H1 (cell line): Measurements from ENCODE around the gene MIPOL1. TPM values are rescaled to one million over a fixed set of nuclear protein-coding genes. Genes with fewer than 3 reads are reported as not detected.
"Not testable (repeated sequence)": the region's sequence is repeated elsewhere in the genome, so short reads cannot be mapped to it uniquely, and the experiment has no call there.

Experiments used
- CTCF ChIA-PET: fragments of 300-600 bp; sonication (Branson Sonifier 250); formaldehyde crosslinking; loops from one replicate; lab custom pipeline; 2021; ENCODE audit not compliant: partially characterized antibody; lab: Charles Lee
- POLR2A ChIA-PET: fragments of 300-600 bp; sonication (Branson Sonifier 250); formaldehyde crosslinking; loops from one replicate; lab custom pipeline; 2021; ENCODE audit warnings: inconsistent platforms; ENCODE audit not compliant: partially characterized antibody; lab: Charles Lee
- DNase-seq, 2 experiments: peaks; one replicate each; pipeline versions ENCODE4 v3.0.0 to v3.0.0-alpha.2; 2010 to 2022; ENCODE audit warnings: low spot score in 2 of 2, low read depth in 1 of 2, mixed read lengths in 1 of 2
- FAIRE-seq: peaks from 2 replicates; lab custom pipeline; 2011; peaks lifted over from hg19 to GRCh38; lab: Jason Lieb, UNC
- H2AFZ ChIP-seq: 2 replicates; pipeline ENCODE4 v1.8.1; 2012; ENCODE audit warnings: low read length, inconsistent platforms
- H2AK5ac ChIP-seq: 2 replicates; pipeline ENCODE4 v1.6.1; 2013; ENCODE audit warnings: low read depth, low read length
- H2BK120ac ChIP-seq: replicated peaks from 2 replicates; pipeline ENCODE3; 2013; ENCODE audit warnings: low read depth, low read length, inconsistent platforms
- H2BK12ac ChIP-seq: 2 replicates; pipeline ENCODE4 v1.6.1; 2013; ENCODE audit warnings: low read depth, low read length
- H2BK15ac ChIP-seq: 2 replicates; pipeline ENCODE4 v1.6.1; 2013; ENCODE audit warnings: low read length
- H2BK20ac ChIP-seq: 2 replicates; pipeline ENCODE4 v1.6.1; 2013; ENCODE audit warnings: low read length
- H2BK5ac ChIP-seq: 2 replicates; pipeline ENCODE4 v1.6.1; 2013; ENCODE audit warnings: low read depth, low read length
- H3K14ac ChIP-seq: 2 replicates; pipeline ENCODE4 v1.6.1; 2013; ENCODE audit warnings: inconsistent platforms; ENCODE audit not compliant: insufficient read length
- H3K18ac ChIP-seq: 2 replicates; pipeline ENCODE4 v1.6.1; 2013; ENCODE audit warnings: low read length; ENCODE audit errors: extremely low read depth
- H3K23ac ChIP-seq: 2 replicates; pipeline ENCODE4 v1.6.1; 2013; ENCODE audit warnings: inconsistent platforms; ENCODE audit not compliant: insufficient read length
- H3K23me2 ChIP-seq: 2 replicates; pipeline ENCODE4 v1.6.1; 2013; ENCODE audit warnings: low read depth, low read length
- H3K27ac ChIP-seq: 2 replicates; pipeline ENCODE4 v1.6.1; 2011; ENCODE audit warnings: low read depth, low read length, inconsistent platforms
- H3K27me3 ChIP-seq, 4 experiments: replicated peaks in 1 of 4; 1 replicate in 1 of 4; 2 replicates in 3 of 4; pipeline versions ENCODE4 v1.6.1 to v1.8.1; 2011 to 2013; ENCODE audit warnings: low read length in 3 of 4, mild to moderate bottlenecking in 3 of 4, inconsistent platforms in 2 of 4, mixed read lengths in 2 of 4, moderate library complexity in 1 of 4; ENCODE audit not compliant: control insufficient read depth in 3 of 4, insufficient read depth in 3 of 4; ENCODE audit errors: extremely low read depth in 1 of 4
- H3K36me3 ChIP-seq, 4 experiments: 2 replicates each; pipeline versions ENCODE4 v1.6.1 to v1.8.1; 2011 to 2013; ENCODE audit warnings: mild to moderate bottlenecking in 4 of 4, low read length in 3 of 4, moderate library complexity in 2 of 4, control low read depth in 1 of 4, inconsistent platforms in 1 of 4; ENCODE audit not compliant: insufficient read depth in 4 of 4, control insufficient read depth in 2 of 4
- H3K4ac ChIP-seq: replicated peaks from 2 replicates; pipeline ENCODE3; 2013; ENCODE audit warnings: low read length, low read depth, mixed read lengths, inconsistent platforms; ENCODE audit not compliant: insufficient read length
- H3K4me1 ChIP-seq, 4 experiments: replicated peaks in 1 of 4; 1 replicate in 1 of 4; 2 replicates in 3 of 4; pipeline versions ENCODE4 v1.6.1 to v1.8.1; 2011 to 2013; ENCODE audit warnings: low read length in 3 of 4, inconsistent platforms in 2 of 4, mixed read lengths in 1 of 4; ENCODE audit not compliant: insufficient read depth in 4 of 4, control insufficient read depth in 3 of 4
- H3K4me2 ChIP-seq, 2 experiments: 2 replicates each; pipeline versions ENCODE4 v1.6.1 to v1.8.1; 2011 to 2013; ENCODE audit warnings: low read depth in 2 of 2, low read length in 2 of 2, control low read depth in 1 of 2, inconsistent platforms in 1 of 2, mild to moderate bottlenecking in 1 of 2; ENCODE audit not compliant: insufficient read depth in 1 of 2
- H3K4me3 ChIP-seq, 4 experiments: fragments of 200-600, 300-600 bp in 1 of 4; sonication (generic), shearing (Covaris generic), sonication (Bioruptor Twin) in 1 of 4; 2 replicates each; pipeline versions ENCODE4 v1.5.1 to v1.8.1; 2011 to 2016; ENCODE audit warnings: low read length in 4 of 4, low read depth in 3 of 4, control low read depth in 2 of 4, inconsistent platforms in 2 of 4, mild to moderate bottlenecking in 2 of 4, mixed read lengths in 1 of 4, moderate library complexity in 1 of 4; ENCODE audit not compliant: insufficient read depth in 2 of 4; ENCODE audit errors: extremely low read depth in 1 of 4
- H3K56ac ChIP-seq: replicated peaks from 2 replicates; pipeline ENCODE3; 2013; ENCODE audit warnings: low read depth, mild to moderate bottlenecking, mixed read lengths, low read length, inconsistent platforms; ENCODE audit not compliant: insufficient read length
- H3K79me1 ChIP-seq: 2 replicates; pipeline ENCODE4 v1.6.1; 2013; ENCODE audit warnings: low read depth, low read length, control low read depth
- H3K79me2 ChIP-seq, 2 experiments: 2 replicates each; pipeline versions ENCODE4 v1.6.1 to v1.8.1; 2012 to 2013; ENCODE audit warnings: low read length in 2 of 2, mild to moderate bottlenecking in 2 of 2, inconsistent platforms in 1 of 2; ENCODE audit not compliant: insufficient read depth in 2 of 2, control insufficient read depth in 1 of 2
- H3K9ac ChIP-seq, 4 experiments: replicated peaks in 1 of 4; 1 replicate in 1 of 4; 2 replicates in 3 of 4; pipeline versions ENCODE4 v1.6.1 to v1.8.1; 2011 to 2013; ENCODE audit warnings: low read depth in 3 of 4, low read length in 3 of 4, control low read depth in 2 of 4, mild to moderate bottlenecking in 2 of 4, moderate library complexity in 2 of 4, inconsistent platforms in 1 of 4; ENCODE audit errors: extremely low read depth in 1 of 4
- H3K9me3 ChIP-seq, 2 experiments: 2 replicates each; pipeline versions ENCODE4 v1.6.1 to v1.8.1; 2012 to 2013; ENCODE audit warnings: mild to moderate bottlenecking in 2 of 2, moderate library complexity in 2 of 2, control low read depth in 1 of 2, inconsistent platforms in 1 of 2, low read depth in 1 of 2, low read length in 1 of 2, mixed read lengths in 1 of 2; ENCODE audit not compliant: insufficient read depth in 2 of 2
- H4K20me1 ChIP-seq, 2 experiments: replicated peaks in 1 of 2; 2 replicates each; pipeline versions ENCODE3 to v1.8.1; 2011 to 2013; ENCODE audit warnings: inconsistent platforms in 2 of 2, low read length in 2 of 2, mild to moderate bottlenecking in 1 of 2; ENCODE audit not compliant: insufficient read depth in 2 of 2, control insufficient read depth in 1 of 2
- H4K5ac ChIP-seq: 2 replicates; pipeline ENCODE4 v1.6.1; 2013; ENCODE audit warnings: low read length, low read depth, mixed read lengths, inconsistent platforms; ENCODE audit not compliant: insufficient read length
- H4K8ac ChIP-seq: 2 replicates; pipeline ENCODE4 v1.8.0; 2013; ENCODE audit warnings: mild to moderate bottlenecking, moderate library complexity, low read length, inconsistent platforms; ENCODE audit not compliant: insufficient read depth; ENCODE audit errors: extremely low read depth
- H4K91ac ChIP-seq: replicated peaks from 2 replicates; pipeline ENCODE3; 2013; ENCODE audit warnings: low read length, mixed read lengths, inconsistent platforms; ENCODE audit not compliant: insufficient read length
- CTBP2 ChIP-seq: IDR thresholded peaks from 2 replicates; pipeline ENCODE4 v1.7.0; 2011; ENCODE audit warnings: borderline replicate concordance, mild to moderate bottlenecking, moderate library complexity, mixed read lengths, low read length; ENCODE audit not compliant: insufficient read depth, insufficient read length
- TAF7 ChIP-seq: optimal IDR thresholded peaks from 2 replicates; pipeline ENCODE3; 2011; ENCODE audit warnings: low read depth, mild to moderate bottlenecking, inconsistent platforms, low read length, moderate library complexity, borderline replicate concordance
- WGBS, 2 experiments: shearing (Covaris generic) in 1 of 2; methylation state at CpG; one replicate each; pipeline versions ENCODE4 v1.1.6 to v1.1.7; 2013 to 2015; ENCODE audit warnings: low lambda C conversion rate in 2 of 2, mixed read lengths in 2 of 2, inconsistent platforms in 1 of 2, low coverage in 1 of 2, missing lambda C conversion rate in 1 of 2; ENCODE audit not compliant: insufficient replicate concordance in 2 of 2, insufficient coverage in 1 of 2, insufficient read length in 1 of 2; ENCODE audit errors: extremely low coverage in 1 of 2, missing lambda C conversion rate in 1 of 2; 5-methylcytosine and 5-hydroxymethylcytosine counted together
- polyA plus RNA-seq, 7 experiments: library from polyadenylated mRNA; depleted of rRNA in 3 of 7; stranded (reverse) in 5 of 7; unstranded in 2 of 7; fragments of >200 nt in 5 of 7; fragments of 200-250 nt in 2 of 7; gene quantifications; 1 replicate in 5 of 7; 2 replicates in 1 of 7; 4 replicates in 1 of 7; pipeline versions ENCODE4 v1.2.1 to v1.2.3, GENCODE V29; 2011 to 2013; ENCODE audit warnings: missing spikeins in 2 of 7, mixed read lengths in 2 of 7
- total RNA-seq: library from RNA; stranded (reverse); fragmentation: NEBNext Ultra II Directional; extraction: Animal tissue kit (Norgen Biotek cat#: 25700); gene quantifications from 2 replicates; pipeline ENCODE4 v1.2.1, GENCODE V29; 2021

Gene MIPOL1
- total and polyA plus RNA-seq, 2 of the 8 experiments (the other 6 are each of a cell fraction or from before 2014, with no cell fraction given): 2.8 to 23.9 TPM

DNA sequence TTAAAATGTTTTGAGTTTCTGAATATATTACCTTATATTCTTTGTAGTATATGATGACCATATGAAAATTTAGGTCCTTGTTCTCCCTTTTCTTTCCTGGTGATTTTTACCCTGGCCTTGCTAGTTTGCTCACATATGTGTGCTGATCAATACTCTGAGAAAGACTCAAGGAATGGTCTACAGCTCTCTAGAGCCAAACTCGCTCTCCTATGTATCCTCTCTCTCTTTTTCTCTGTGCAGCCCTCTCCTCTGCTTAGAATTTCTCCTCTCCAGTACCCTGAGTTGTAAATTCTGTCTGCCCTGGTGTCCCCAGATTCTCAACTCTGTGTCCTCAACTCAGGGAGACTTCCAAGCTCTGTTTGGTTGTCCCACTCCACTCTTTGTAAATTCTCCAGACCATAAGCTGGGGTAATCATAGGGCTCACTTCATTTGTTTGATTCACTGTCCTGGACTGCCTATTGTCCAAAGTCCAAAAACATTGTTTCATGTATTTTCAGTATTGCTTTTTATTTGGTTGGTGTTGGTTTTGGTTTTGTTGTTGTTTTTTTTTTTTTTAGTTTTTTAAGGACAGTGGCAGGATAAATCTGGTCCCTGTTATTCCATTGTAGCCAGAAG is 356.3 kb downstream of the MIPOL1 start (continued):
- TF ChIP-seq TAF7: no peak
- no peak for TF ChIP-seq CTBP2

DNA sequence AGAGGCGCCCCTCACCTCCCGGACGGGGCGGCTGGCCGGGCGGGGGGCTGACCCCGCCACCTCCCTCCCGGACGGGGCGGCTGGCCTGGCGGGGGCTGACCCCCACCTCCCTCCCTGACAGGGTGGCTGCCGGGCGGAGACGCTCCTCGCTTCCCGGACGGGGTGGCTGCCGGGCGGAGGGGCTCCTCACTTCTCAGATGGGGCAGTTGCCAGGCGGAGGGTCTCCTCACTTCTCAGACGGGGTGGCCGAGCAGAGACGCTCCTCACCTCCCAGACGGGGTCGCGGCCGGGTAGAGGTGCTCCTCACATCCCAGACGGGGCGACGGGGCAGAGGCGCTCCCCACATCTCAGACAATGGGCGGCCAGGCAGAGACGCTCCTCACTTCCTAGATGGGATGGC is 357.9 kb downstream of the MIPOL1 start:
- H3K23me2 ChIP-seq, H2AFZ ChIP-seq, H3K79me2 ChIP-seq, H3K4ac ChIP-seq, H2AK5ac ChIP-seq, POLR2A ChIA-PET, H2BK20ac ChIP-seq, H3K4me2 ChIP-seq, FAIRE-seq, H4K20me1 ChIP-seq, H2BK15ac ChIP-seq, H3K36me3 ChIP-seq, H3K23ac ChIP-seq, H3K18ac ChIP-seq, H3K4me3 ChIP-seq, H3K56ac ChIP-seq, H4K91ac ChIP-seq, H3K27me3 ChIP-seq, H4K8ac ChIP-seq, H2BK120ac ChIP-seq, H3K14ac ChIP-seq, H4K5ac ChIP-seq, H3K27ac ChIP-seq, DNase-seq, CTCF ChIA-PET, H3K79me1 ChIP-seq, H2BK12ac ChIP-seq, H3K4me1 ChIP-seq, H2BK5ac ChIP-seq, H3K9ac ChIP-seq: not testable (repeated sequence)
- peaks cover 2 to 15% of the 10 kb centered on the region in 2 experiments; a peak in 2 of 4 replicates for H3K9me3 ChIP-seq
- no CpG with 5 or more reads among the region's 33 CpGs for WGBS, 2 experiments
